Renal pelvis (tissue), 12 donors: ENCODE data around the gene C7orf57. TPM values are rescaled to one million over a fixed set of nuclear protein-coding genes. Genes with fewer than 3 reads are reported as not detected.
"Not testable (repeated sequence)": the region's sequence is repeated elsewhere in the genome, so short reads cannot be mapped to it uniquely, and the experiment has no call there.

ENCODE experiments used
- DNase-seq: peaks from one replicate; pipeline ENCODE4 v3.0.0-alpha.2; 2013
- long read RNA-seq, 16 experiments: transcript quantifications; one replicate each; lab custom pipeline, GENCODE V29; 2026
- polyA plus RNA-seq, 3 donors: library from polyadenylated mRNA; unstranded; fragments of 120-200 nt; gene quantifications; one replicate each; pipeline ENCODE4 v1.2.1, GENCODE V29; 2013; ENCODE audit not compliant: insufficient read length in 3 of 3

The C7orf57 gene
- polyA plus RNA-seq: 1 to 10 TPM in 1 of 3 donors, under 1 TPM in 2; 0.43 to 1.1 (median 0.64) TPM
- long read RNA-seq, donor 1: 0 reads
- long read RNA-seq, donor 2: 0 reads
- long read RNA-seq, donor 3: 0 reads
- long read RNA-seq, donor 4: 0 reads
- long read RNA-seq, donor 5: 0 reads
- long read RNA-seq, donor 6: 0 reads
- long read RNA-seq, donor 7: 0 reads
- long read RNA-seq, donor 8: 0 reads
- long read RNA-seq, donor 9: 0 reads
- long read RNA-seq, donor 10: 0 reads
- long read RNA-seq, donor 11: 0 reads
- long read RNA-seq, donor 12: 0 reads
- long read RNA-seq, donor 13: 0 reads
- long read RNA-seq, donor 14: 0 reads
- long read RNA-seq, donor 15: 0 reads
- long read RNA-seq, donor 16: 0 reads

DNA sequence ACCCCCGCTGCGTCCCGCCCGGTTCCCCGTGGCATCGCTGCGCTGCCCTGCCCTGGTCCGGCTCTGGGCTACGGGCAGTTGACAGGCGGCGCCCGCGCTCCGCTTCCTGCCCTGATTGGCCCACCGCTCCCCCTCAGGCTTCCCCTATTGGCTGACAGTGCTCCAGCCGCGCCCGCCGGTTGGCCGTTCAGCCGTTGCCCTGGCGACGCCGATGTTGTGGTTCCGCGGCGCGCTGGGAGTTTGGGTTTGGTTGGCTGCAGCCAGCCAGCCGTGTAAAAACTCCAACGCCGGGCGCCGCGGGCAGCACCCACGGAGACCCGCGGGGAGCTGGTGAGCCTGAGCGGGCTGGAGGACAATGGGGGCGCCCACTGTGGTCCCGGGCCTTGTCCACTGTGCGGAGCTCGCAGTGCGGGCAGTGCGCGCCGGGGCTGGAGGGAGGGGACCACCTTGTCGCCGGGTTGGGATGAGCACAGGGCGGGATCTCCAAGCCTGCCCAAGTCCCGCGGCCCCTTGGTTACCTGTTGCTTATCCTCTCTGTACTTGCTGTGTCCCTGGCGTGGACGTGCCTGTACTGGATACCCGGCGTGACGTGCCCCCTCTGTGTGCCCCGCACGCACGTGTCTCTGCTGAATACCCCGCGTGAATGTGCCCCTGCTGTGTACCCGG lies at the start of gene C7orf57:
C7orf57 (plus strand) TSS at position 243 of the 666 bp plus-strand sequence. CDS start 766 bp downstream, outside the sequence.
- peak; percentile 87 for DNase-seq

- no peak for DNase-seq
Observed at GRCh38 chr7:47988496-47989386, 46.6 kb upstream of the C7orf57 start.

DNA sequence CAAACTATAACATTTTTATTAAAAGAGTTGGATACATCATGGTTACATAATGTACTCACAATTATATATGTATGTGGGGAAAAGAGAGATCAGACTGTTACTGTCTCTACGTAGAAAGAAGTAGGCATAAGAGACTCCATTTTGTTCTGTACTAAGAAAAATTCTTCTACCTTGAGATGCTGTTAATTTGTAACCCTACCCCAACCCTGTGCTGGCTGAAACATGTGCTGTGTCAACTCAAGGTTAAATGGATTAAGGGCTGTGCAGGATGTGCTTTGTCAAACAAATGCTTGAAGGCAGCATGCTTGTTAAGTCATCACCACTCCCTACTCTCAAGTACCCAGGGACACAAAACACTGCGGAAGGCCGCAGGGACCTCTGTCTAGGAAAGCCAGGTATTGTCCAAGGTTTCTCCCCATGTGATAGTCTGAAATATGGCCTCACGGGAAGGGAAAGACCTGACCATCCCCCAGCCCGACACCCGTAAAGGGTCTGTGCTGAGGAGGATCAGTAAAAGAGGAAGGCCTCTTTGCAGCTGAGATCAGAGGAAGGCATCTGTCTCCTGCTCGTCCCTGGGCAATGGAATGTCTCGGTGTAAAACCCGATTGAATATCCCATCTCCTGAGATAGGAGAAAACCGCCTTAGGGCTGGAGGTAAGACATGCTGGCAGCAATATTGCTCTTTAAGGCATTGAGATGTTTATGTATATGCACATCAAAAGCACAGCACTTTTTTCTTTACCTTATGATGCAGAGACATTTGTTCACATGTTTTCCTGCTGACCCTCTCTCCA lies 45.5 kb upstream of the C7orf57 start:
- DNase-seq: peak; percentile 48

- DNase-seq: no peak
Observed at GRCh38 chr7:47990592-47990991, 44.8 kb upstream of the C7orf57 start.

- DNase-seq: no peak
Observed at GRCh38 chr7:47991270-47991669, 44.1 kb upstream of the C7orf57 start.

GRCh38 chr7:47991741-47992311 lies 43.5 kb upstream of the C7orf57 start:
- DNase-seq: peak; percentile 72

GRCh38 chr7:47992446-47992845 lies 42.9 kb upstream of the C7orf57 start:
- DNase-seq: no peak

DNA sequence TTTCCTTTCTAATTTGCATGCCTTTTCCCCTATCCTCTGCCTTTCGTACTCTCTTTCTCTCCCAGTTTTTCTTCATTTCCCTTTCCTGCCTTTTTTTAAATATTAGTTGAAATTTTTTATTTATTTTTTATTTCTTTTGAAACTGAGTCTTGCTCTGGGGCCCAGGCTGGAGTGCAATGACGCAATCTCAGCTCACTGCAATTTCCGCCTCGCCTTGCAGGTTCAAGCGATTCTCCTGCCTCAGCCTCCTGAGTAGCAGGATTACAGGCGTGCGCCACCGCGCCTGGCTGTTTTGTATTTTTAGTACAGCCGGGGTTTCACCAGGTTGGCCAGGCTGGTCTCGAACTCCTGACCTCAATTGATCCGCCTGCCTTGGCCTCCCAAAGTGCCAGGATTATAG lies 35.9 kb upstream of the C7orf57 start:
- no peak for DNase-seq

- DNase-seq: not testable (repeated sequence)
Observed at GRCh38 chr7:48000164-48000563, 35.2 kb upstream of the C7orf57 start.

- no peak for DNase-seq
Observed at GRCh38 chr7:48004032-48004431, 31.3 kb upstream of the C7orf57 start.

- DNase-seq: no peak
Observed at GRCh38 chr7:48004638-48005037, 30.7 kb upstream of the C7orf57 start.

DNA sequence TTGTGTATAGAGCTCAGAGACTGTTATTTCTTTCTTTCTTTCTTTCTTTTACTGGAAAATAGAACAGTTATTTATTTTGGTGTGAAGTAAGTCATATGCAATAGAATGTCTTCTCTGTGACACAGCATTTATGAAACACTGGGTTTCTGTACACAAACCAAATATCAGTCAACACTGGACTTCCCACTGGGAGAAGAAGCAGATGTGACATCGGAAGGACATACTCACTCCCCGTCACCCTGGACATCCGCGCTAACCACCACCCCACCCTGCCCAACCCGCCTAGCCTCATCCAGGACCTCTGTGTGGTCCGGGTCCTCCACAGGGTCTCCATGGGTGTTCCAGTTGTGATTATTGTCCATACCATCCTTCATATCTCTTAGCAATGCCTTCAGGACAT lies 28.5 kb upstream of the C7orf57 start:
- DNase-seq: no peak

GRCh38 chr7:48009257-48009656 lies 26.1 kb upstream of the C7orf57 start:
- no peak for DNase-seq

- DNase-seq: no peak
Observed at GRCh38 chr7:48009954-48010353, 25.4 kb upstream of the C7orf57 start.

GRCh38 chr7:48011323-48011722 lies 24.0 kb upstream of the C7orf57 start:
- DNase-seq: no peak

DNA sequence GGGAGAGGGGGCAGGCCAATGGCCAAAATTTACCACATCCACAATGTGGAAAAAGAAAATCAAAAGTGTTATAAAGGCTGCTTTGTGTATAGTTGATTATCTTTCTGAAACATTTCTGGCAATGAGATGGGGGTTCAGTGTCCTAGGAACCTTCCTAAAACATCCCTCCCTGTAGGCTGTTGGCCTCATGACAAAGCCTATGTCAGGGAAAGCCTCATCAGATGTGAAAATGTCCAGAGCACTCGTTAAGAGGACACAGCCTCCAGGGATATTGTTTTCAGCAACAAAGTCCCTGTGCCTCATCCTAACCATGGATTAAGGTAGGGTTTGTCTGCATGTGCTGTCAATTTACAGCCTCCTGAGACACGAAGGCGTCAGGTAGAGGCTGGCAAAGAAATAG lies 23.4 kb upstream of the C7orf57 start:
- DNase-seq: no peak

GRCh38 chr7:48016641-48017040 lies 18.7 kb upstream of the C7orf57 start:
- no peak for DNase-seq

DNA sequence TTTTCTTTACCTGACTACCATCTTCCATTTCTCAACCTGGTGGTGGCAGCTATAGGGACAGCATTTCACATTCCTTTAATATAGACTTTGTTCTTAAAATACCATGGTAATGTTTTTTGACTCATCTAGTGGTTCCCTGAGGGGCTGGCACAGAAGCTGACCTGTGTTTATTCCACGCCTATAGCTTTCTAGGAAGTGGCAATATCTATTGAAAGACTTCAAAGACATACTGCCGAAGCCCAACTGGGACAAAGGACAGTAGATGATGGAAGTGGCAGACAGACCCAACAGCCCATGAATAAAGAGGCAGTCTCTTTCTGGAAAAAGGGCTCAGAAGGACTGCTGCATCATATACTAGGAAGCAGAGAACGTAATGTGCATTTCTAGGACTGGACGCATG lies 17.7 kb upstream of the C7orf57 start:
- no peak for DNase-seq

GRCh38 chr7:48025624-48026023 lies 9.7 kb upstream of the C7orf57 start:
- DNase-seq: no peak

DNA sequence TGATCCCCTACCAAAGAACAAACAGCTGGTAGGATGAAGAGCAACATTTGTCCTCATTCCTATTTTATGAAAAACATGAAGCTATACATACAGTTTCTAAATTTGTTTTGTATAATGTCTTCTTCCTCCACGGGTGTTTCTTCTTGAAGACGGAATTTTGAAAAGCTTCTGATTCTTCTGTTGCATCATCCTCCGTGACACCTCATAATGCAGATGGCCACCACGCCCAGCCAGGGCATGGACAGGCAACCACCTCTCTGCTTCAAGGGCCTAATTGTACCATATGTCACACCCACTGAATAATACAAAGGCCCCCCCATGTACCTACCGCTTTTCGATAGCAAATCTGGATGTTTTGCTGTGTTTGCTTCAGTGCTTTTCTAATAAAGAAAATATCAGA lies 6.4 kb upstream of the C7orf57 start, which contains the start of gene SUN3:
SUN3 (minus strand) TSS at position 170 of the 400 bp plus-strand sequence; CDS start at position 1, 169 bp downstream.
- no peak for DNase-seq

- no peak for DNase-seq
Observed at GRCh38 chr7:48031111-48031510, 4.2 kb upstream of the C7orf57 start.
